Measurements from ENCODE around the gene WRAP73.

DNA sequence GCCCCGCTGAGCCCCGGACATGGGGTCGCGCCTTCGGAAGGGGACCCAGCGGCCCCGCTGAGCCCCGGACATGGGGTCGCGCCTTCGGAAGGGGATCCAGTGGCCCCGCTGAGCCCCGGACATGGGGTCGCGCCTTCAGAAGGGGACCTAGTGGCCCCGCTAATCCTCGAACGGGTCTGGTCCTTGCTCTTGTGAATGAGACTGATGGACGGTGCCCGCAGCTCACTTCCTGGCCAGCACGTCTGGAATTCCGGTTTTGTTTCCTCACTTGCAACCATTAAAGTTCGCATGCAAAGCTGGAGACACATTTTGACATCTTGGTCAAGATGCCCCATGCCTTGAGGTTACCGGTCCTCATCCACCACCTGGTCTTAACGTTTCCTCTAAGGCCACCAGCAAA, 5.6 kb downstream of the WRAP73 start:
- TF ChIP-seq, protein P1, sequence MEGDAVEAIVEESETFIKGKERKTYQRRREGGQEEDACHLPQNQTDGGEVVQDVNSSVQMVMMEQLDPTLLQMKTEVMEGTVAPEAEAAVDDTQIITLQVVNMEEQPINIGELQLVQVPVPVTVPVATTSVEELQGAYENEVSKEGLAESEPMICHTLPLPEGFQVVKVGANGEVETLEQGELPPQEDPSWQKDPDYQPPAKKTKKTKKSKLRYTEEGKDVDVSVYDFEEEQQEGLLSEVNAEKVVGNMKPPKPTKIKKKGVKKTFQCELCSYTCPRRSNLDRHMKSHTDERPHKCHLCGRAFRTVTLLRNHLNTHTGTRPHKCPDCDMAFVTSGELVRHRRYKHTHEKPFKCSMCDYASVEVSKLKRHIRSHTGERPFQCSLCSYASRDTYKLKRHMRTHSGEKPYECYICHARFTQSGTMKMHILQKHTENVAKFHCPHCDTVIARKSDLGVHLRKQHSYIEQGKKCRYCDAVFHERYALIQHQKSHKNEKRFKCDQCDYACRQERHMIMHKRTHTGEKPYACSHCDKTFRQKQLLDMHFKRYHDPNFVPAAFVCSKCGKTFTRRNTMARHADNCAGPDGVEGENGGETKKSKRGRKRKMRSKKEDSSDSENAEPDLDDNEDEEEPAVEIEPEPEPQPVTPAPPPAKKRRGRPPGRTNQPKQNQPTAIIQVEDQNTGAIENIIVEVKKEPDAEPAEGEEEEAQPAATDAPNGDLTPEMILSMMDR (conservative IDR thresholded peaks at IDR 0.05; ENCODE audit: low read depth, low read length) = no peak
- TF ChIP-seq EZH2 (IDR thresholded peaks at IDR 0.05; ENCODE audit: borderline replicate concordance, low read depth, low read length, poor library complexity, severe bottlenecking) = no peak
